ENCODE results near the gene ATRN.
A peak's percentile ranks its signal among the peaks of the same experiment; 100 is the strongest.

ATRN gene

GRCh38 chr20:3680701-3681351 is 210.0 kb downstream of the ATRN start:
- TF ChIP-seq CTCF (IDR thresholded peaks at IDR 0.05; ENCODE audit: low read depth, low read length), result no peak
- no peak for DNase-seq (ENCODE audit: low read depth in 2 of 2)
- H3K4me3 ChIP-seq (replicated peaks in 1 of 2; ENCODE audit: low read depth in 2 of 2, low read length in 2 of 2), result peak overlapping the region; percentile 49 to 60

GRCh38 chr20:3681352-3681930 is 210.6 kb downstream of the ATRN start:
- no peak for TF ChIP-seq CTCF (IDR thresholded peaks at IDR 0.05; ENCODE audit: low read depth, low read length)
- H3K4me3 ChIP-seq (replicated peaks in 1 of 2; ENCODE audit: low read depth in 2 of 2, low read length in 2 of 2), result peak overlapping the region; percentile 49 to 60
- DNase-seq (ENCODE audit: low read depth in 2 of 2), result no peak

GRCh38 chr20:3681931-3682781 is 211.3 kb downstream of the ATRN start, which contains the start of gene ADAM33:
Gene ADAM33, minus strand, starts transcription at chr20:3682010. Its CDS starts 6 bp downstream, at chr20:3682004.
- no peak for TF ChIP-seq CTCF (IDR thresholded peaks at IDR 0.05; ENCODE audit: low read depth, low read length)
- peak within 1 kb of the TSS; percentile 49 to 60 for H3K4me3 ChIP-seq (replicated peaks in 1 of 2; ENCODE audit: low read depth in 2 of 2, low read length in 2 of 2)
- DNase-seq (ENCODE audit: low read depth in 2 of 2), result peak in 1 of 2 donors; percentile 59

GRCh38 chr20:3685341-3685740 is 214.5 kb downstream of the ATRN start:
- DNase-seq (ENCODE audit: low read depth in 2 of 2), result no peak
- no peak overlapping the region for H3K4me3 ChIP-seq (replicated peaks in 1 of 2; ENCODE audit: low read depth in 2 of 2, low read length in 2 of 2)
- no peak for TF ChIP-seq CTCF (IDR thresholded peaks at IDR 0.05; ENCODE audit: low read depth, low read length)

- H3K4me3 ChIP-seq (replicated peaks in 1 of 2; ENCODE audit: low read depth in 2 of 2, low read length in 2 of 2), result no peak overlapping the region
- TF ChIP-seq CTCF (IDR thresholded peaks at IDR 0.05; ENCODE audit: low read depth, low read length), result no peak
- DNase-seq (ENCODE audit: low read depth in 2 of 2), result no peak
Measured at GRCh38 chr20:3686421-3686820, 215.6 kb downstream of the ATRN start.

GRCh38 chr20:3686867-3687321 is 216.1 kb downstream of the ATRN start:
- peak overlapping the region in 1 of 2 donors; percentile 8 for H3K4me3 ChIP-seq (replicated peaks in 1 of 2; ENCODE audit: low read depth in 2 of 2, low read length in 2 of 2)
- TF ChIP-seq CTCF (IDR thresholded peaks at IDR 0.05; ENCODE audit: low read depth, low read length), result no peak
- DNase-seq (ENCODE audit: low read depth in 2 of 2), result peak; percentile 93 to 94
